GM12878 (cell line): ENCODE measurements around the gene NTSR1.

Source experiments
- ETV6 ChIP-seq, 2 experiments: fragments of 450-650 bp in 1 of 2; IDR thresholded peaks in 1 of 2; conservative IDR thresholded peaks in 1 of 2; 2 replicates each; pipeline ENCODE4 v1.6.1; 2014; ENCODE audit warnings: antibody characterized with exemption in 1 of 2, borderline replicate concordance in 1 of 2, low read depth in 1 of 2, mild to moderate bottlenecking in 1 of 2, moderate library complexity in 1 of 2
- EZH2 ChIP-seq: IDR thresholded peaks from 2 replicates; pipeline ENCODE4 v1.6.1; 2012; ENCODE audit warnings: low read depth, mild to moderate bottlenecking, control low read depth, inconsistent platforms, low read length, borderline replicate concordance; ENCODE audit not compliant: control insufficient read depth
- MEF2A ChIP-seq: IDR thresholded peaks from 2 replicates; pipeline ENCODE4 v1.6.1; 2011; ENCODE audit warnings: low read depth, mild to moderate bottlenecking, low read length, moderate library complexity; ENCODE audit not compliant: insufficient read depth

DNA sequence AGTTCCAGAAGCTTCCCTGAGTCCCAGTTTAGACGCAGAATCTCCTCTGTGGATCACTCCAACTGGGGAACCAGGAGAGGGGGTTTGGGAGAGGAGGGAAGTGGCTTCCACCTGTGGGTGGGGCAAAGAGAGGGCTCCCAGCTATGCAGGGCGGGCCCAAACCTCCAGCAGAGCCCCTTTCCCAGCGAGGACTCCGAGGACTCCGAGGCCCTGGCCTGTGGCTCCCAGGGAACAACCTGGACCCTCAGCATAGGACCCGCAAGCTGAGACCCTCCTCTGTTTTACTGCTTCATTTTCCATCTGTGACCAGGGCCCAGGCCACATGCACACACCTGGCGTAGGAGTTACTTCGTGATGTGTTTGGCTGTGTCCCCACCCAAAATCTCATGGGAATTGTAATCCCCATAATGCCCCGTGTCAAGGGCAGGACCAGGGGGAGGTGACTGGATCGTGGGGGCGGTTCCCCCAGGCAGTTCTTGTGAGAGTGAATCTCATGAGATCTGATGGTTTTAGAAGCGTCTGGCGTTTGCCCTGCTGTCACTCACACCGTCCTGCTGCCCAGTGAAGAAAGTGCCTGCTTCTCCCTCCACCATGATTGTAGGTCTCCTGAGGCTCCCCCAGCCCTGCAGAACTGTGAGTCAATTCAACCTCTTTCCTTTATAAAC is 27.9 kb downstream of the NTSR1 start:
- TF ChIP-seq ETV6 (conservative IDR thresholded peaks at IDR 0.05 in 1 of 2, IDR thresholded peaks at IDR 0.05 in 1 of 2; ENCODE audit: borderline replicate concordance in 1 of 2, low read depth in 1 of 2), result no peak
- TF ChIP-seq EZH2, result no peak
- TF ChIP-seq MEF2A, result no peak
